HG03342 (cell line): ENCODE results near the gene DUSP5.

Experiments
- ATAC-seq: cut with Tn5 transposase; IDR thresholded peaks from one replicate; pipeline ENCODE4 v1.9.1; 2021; ENCODE audit warnings: mild to moderate bottlenecking, moderate library complexity; ENCODE audit not compliant: unreplicated experiment

DUSP5 gene

GRCh38 chr10:110499796-110500514 lies 2.2 kb downstream of the DUSP5 start:
- ATAC-seq: no peak

- ATAC-seq: no peak
Observed at GRCh38 chr10:110500515-110500905, 2.8 kb downstream of the DUSP5 start.

- ATAC-seq: peak; percentile 20
Observed at GRCh38 chr10:110501142-110501937, 3.6 kb downstream of the DUSP5 start.

DNA sequence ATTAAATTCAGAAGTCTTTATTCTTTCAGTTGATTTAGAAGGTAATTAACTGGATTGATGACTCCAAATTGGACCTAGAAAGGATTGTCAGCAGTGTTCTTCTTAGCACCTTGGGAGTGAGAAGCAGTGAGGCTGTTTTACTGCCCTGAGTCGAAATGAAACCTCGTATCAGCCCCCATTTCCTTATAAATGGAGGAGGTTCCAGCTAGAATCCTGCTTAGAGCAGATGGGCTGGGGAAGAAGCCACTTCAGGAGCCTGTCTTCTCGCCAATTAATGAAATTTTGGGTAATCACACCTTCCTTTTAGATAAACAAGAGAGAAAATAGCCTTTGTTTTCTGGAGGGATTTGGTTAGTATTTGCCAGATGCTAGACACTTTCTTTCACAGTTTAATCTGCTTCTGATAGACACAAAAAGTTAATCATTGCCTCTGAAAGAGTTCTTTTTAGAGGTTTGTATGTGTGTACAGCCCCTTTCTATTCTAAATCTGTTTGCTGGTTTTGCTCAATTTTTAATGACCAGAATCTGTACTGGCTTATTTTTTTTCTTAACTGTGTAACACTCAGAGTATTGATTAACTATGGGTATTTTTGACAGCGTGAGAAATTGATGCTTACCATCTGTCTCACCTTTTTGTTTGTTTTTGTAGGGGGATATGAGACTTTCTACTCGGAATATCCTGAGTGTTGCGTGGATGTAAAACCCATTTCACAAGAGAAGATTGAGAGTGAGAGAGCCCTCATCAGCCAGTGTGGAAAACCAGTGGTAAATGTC lies 4.6 kb downstream of the DUSP5 start:
- no peak for ATAC-seq

GRCh38 chr10:110502851-110503301 lies 5.2 kb downstream of the DUSP5 start:
- peak; percentile 38 for ATAC-seq

- ATAC-seq: no peak
Observed at GRCh38 chr10:110503528-110504110, 5.9 kb downstream of the DUSP5 start.

- peak; percentile 68 for ATAC-seq
Observed at GRCh38 chr10:110504111-110504735, 6.5 kb downstream of the DUSP5 start.

GRCh38 chr10:110505130-110505770 lies 7.5 kb downstream of the DUSP5 start:
- no peak for ATAC-seq

DNA sequence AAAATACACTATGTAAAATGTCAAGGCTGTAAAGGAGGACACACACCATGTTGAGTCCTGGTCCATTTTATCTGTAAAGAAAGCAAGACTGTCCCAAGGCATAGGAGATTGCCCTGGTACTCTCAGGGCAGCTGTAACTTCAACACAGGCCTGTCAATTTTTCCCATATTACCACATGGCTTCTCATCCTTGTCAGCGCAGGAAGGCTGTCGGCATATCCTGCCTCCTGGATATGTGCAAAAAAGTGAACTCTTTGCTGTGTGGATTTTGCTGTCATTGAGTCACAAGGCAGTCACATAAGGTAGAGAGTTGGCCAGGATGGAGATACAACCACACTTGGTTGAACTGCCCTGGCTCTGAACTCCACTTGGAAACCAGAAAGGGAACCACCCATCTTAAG lies 8.7 kb downstream of the DUSP5 start:
- ATAC-seq: no peak

DNA sequence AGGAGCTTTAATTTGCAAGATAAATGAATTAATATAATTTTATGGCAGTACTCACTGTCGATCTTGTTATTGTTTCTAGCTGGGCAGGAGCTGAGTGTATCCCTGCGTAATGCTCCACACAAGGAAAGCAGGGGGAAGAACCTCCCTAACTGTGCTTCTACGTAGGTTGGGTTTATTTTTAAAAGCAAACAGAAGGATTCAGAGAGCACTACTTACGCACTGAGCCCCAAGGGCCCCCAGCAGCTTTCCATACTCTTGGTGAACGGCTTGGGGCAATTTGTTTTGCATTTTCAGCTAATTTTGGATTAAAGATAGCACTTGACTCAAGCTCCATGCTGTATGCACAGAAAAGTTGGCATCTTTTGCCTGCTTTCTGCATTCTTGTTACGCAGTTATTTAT lies 9.6 kb downstream of the DUSP5 start:
- no peak for ATAC-seq

DNA sequence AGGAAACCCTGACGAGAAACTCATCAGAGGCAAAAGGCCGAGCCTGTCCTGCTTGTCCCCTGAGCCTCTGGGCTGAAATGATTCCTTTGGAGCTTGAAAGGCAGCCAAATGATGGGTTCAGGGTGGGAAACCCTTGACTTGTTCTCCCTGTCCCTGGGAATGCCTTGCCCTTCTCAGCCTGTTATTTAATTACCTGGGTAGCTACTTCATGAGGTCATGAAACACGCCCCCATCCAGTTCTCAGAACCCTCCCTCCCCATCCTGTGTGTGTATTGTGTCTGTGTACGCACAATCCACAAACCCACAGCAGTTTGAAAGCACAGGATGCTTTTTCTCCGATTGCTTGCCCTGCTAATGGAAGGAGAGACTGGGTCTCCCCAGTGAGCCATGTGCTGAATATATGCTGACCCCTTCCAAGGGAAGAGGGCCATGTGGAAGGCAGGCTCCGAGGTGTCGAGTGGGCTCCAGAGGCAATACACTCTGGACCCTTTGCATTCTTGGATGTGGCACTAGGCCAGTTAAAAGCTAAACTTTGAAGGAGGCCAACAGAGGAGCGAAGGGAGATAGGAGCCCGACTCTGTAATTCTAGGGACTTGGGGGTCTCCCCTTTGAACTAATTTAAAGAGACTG lies 10.6 kb downstream of the DUSP5 start:
- ATAC-seq: no peak

GRCh38 chr10:110508806-110509544 lies 11.3 kb downstream of the DUSP5 start:
- no peak for ATAC-seq

GRCh38 chr10:110509560-110509959 lies 11.9 kb downstream of the DUSP5 start:
- ATAC-seq: no peak

- no peak for ATAC-seq
Observed at GRCh38 chr10:110510086-110510485, 12.4 kb downstream of the DUSP5 start.

GRCh38 chr10:110510730-110511129 lies 13.0 kb downstream of the DUSP5 start:
- ATAC-seq: no peak

DNA sequence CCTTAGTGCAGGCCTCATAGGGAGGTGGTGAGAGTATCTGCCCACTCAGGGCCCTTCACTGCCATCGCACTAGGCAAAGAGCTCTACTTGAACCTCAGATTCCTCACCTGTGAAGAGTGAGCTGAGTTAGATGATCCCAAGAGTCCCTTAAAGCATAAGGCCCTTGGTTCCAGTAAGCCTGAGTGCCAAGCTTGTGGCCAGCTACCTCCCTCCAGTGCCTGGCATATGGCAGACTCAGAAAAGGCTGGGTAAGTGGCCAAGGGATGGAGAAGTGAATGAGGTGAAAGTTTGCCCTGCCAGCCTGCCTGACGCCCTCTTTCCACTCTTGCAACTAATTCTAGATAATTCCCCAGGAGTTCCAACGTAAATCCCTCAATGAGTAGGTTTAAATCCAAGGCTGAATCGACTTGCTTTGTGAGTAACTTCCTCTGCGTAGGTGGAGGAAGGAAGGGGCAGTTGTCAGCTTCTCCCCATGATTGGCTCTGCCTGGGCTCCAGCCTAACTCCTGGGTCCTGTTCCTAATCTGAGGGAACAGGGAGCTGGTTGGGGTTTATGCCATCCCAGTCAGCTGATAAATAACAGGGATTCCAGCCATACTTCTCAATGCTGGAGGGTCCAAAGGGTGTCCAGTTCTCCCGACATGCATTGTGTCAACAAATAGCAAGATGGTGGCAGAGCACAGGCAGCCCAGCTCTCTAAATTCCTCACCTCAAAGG lies 14.2 kb downstream of the DUSP5 start:
- ATAC-seq: no peak

GRCh38 chr10:110512461-110513187 lies 14.9 kb downstream of the DUSP5 start:
- ATAC-seq: no peak

DNA sequence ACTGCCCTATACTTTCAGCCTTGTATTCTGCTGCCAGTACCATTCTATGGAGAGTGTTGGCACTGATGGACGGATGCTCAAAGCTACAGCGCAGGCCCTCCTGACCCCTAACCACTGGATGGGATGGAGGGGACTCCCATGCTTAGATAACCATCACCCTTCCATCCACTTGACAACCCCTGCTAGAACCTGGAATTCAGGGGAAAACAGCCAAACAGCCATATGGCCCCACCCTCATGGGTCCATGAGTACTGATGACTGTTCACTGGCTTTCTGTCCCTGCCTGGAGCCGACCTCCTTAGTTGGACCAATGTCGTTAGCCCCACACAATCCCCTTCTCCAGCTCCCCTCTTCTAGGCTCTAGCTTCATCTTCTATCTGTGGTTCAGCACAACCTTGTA lies 16.2 kb downstream of the DUSP5 start:
- no peak for ATAC-seq
